Endothelial cell of umbilical vein (primary cell): ENCODE results near the gene SLC4A5. TPM values are rescaled to one million over a fixed set of nuclear protein-coding genes. Genes with fewer than 3 reads are reported as not detected.

ENCODE experiments used
- BruUV-seq: library from RNA; stranded (reverse); fragments of 400-500 nt; replicated peaks from 2 replicates; lab custom pipeline; 2021; lab: Mats Ljungman, UMichigan
- CTCF ChIA-PET: fragments of 300-600, 350-600 bp; sonication (Branson Sonifier 250); formaldehyde crosslinking; loops from one replicate; lab custom pipeline; 2021; ENCODE audit warnings: antibody characterized with exemption, inconsistent platforms; lab: Charles Lee
- POLR2A ChIA-PET: fragments of 300-600, 350-600 bp; sonication (Branson Sonifier 250); formaldehyde crosslinking; loops from one replicate; lab custom pipeline; 2021; ENCODE audit warnings: antibody characterized with exemption, inconsistent platforms; lab: Charles Lee
- DNase-seq: peaks from one replicate; pipeline ENCODE4 v3.0.0-alpha.2; 2011; ENCODE audit warnings: low read depth, low spot score
- FAIRE-seq: peaks from 2 replicates; lab custom pipeline; 2011; peaks lifted over from hg19 to GRCh38; lab: Jason Lieb, UNC
- H2AFZ ChIP-seq: 2 replicates; pipeline ENCODE4 v1.6.0; 2012; ENCODE audit warnings: low read depth, low read length, control low read depth, inconsistent platforms
- H3K27ac ChIP-seq: 2 replicates; pipeline ENCODE4 v1.5.1; 2011; ENCODE audit warnings: low read depth, mild to moderate bottlenecking, control low read depth, low read length, moderate library complexity; ENCODE audit not compliant: insufficient read depth
- H3K27me3 ChIP-seq, 2 experiments: 2 replicates each; pipeline versions ENCODE4 v1.6.0 to v1.6.1; 2011; ENCODE audit warnings: low read length in 2 of 2, mixed read lengths in 1 of 2; ENCODE audit not compliant: control insufficient read depth in 2 of 2, insufficient read depth in 2 of 2
- H3K36me3 ChIP-seq, 2 experiments: 2 replicates in 1 of 2; 3 replicates in 1 of 2; pipeline ENCODE4 v1.5.1; 2011; ENCODE audit warnings: low read length in 2 of 2, mild to moderate bottlenecking in 1 of 2, moderate library complexity in 1 of 2; ENCODE audit not compliant: control insufficient read depth in 2 of 2, insufficient read depth in 2 of 2; ENCODE audit errors: extremely low read depth in 1 of 2
- H3K4me1 ChIP-seq: 3 replicates; pipeline ENCODE4 v1.5.1; 2011; ENCODE audit warnings: mild to moderate bottlenecking, low read length; ENCODE audit not compliant: control insufficient read depth, insufficient read depth; ENCODE audit errors: extremely low read depth
- H3K4me2 ChIP-seq: 2 replicates; pipeline ENCODE4 v1.6.1; 2011; ENCODE audit warnings: low read length, control low read depth, mixed read lengths; ENCODE audit not compliant: insufficient read depth
- H3K4me3 ChIP-seq, 3 experiments: fragments of 200-600 bp in 1 of 3; sonication (generic), shearing (Covaris generic) in 1 of 3; replicated peaks in 1 of 3; 2 replicates each; pipeline ENCODE4 v1.5.1; 2011 to 2016; ENCODE audit warnings: control low read depth in 3 of 3, low read length in 3 of 3, mild to moderate bottlenecking in 2 of 3, inconsistent platforms in 1 of 3, low read depth in 1 of 3, moderate library complexity in 1 of 3; ENCODE audit not compliant: insufficient read depth in 1 of 3
- H3K79me2 ChIP-seq: 2 replicates; pipeline ENCODE4 v1.6.0; 2012; ENCODE audit warnings: low read length, inconsistent platforms; ENCODE audit not compliant: control insufficient read depth, insufficient read depth
- H3K9ac ChIP-seq: replicated peaks from 2 replicates; pipeline ENCODE3; 2011; ENCODE audit warnings: low read length, control low read depth; ENCODE audit not compliant: insufficient read depth; ENCODE audit errors: extremely low read depth
- H3K9me1 ChIP-seq: replicated peaks from 3 replicates; pipeline ENCODE4 v1.6.0; 2011; ENCODE audit warnings: mild to moderate bottlenecking, low read length; ENCODE audit not compliant: control insufficient read depth, insufficient read depth; ENCODE audit errors: extremely low read depth
- H3K9me3 ChIP-seq: replicated peaks from 2 replicates; pipeline ENCODE4 v1.5.1; 2012; ENCODE audit warnings: low read length, inconsistent platforms; ENCODE audit not compliant: control insufficient read depth, insufficient read depth
- H4K20me1 ChIP-seq: replicated peaks from 2 replicates; pipeline ENCODE3; 2011; ENCODE audit warnings: mild to moderate bottlenecking, low read length; ENCODE audit not compliant: control insufficient read depth, insufficient read depth; ENCODE audit errors: extremely low read depth
- EZH2 ChIP-seq: IDR thresholded peaks from 2 replicates; pipeline ENCODE4 v1.6.1; 2012; ENCODE audit warnings: borderline replicate concordance, low read depth, mild to moderate bottlenecking, moderate library complexity, low read length, inconsistent platforms; ENCODE audit not compliant: severe bottlenecking
- FOS ChIP-seq: IDR thresholded peaks from 2 replicates; pipeline ENCODE4 v1.6.1; 2011; ENCODE audit warnings: mild to moderate bottlenecking, low read length, moderate library complexity, borderline replicate concordance; ENCODE audit not compliant: insufficient read depth
- GATA2 ChIP-seq: IDR thresholded peaks from 2 replicates; pipeline ENCODE4 v1.7.0; 2011; ENCODE audit warnings: low read depth, mild to moderate bottlenecking, moderate library complexity, mixed read lengths, low read length; ENCODE audit not compliant: insufficient read length, insufficient read depth
- JUN ChIP-seq: IDR thresholded peaks from 2 replicates; pipeline ENCODE4 v1.6.1; 2011; ENCODE audit warnings: borderline replicate concordance, low read depth; ENCODE audit not compliant: insufficient read length, insufficient read depth
- MYC ChIP-seq: IDR thresholded peaks from one replicate; pipeline ENCODE4 v1.6.1; 2011; ENCODE audit warnings: mild to moderate bottlenecking, low read depth, low read length
- POLR2A ChIP-seq: IDR thresholded peaks from 2 replicates; pipeline ENCODE4 v1.6.1; 2012; ENCODE audit warnings: low read depth, mild to moderate bottlenecking, control low read depth, low read length
- POLR2AphosphoS5 ChIP-seq: IDR thresholded peaks from 2 replicates; pipeline ENCODE4 v1.6.1; 2012; ENCODE audit warnings: low read depth, mild to moderate bottlenecking, control low read depth, low read length, moderate library complexity; ENCODE audit not compliant: insufficient read depth
- dilution Hi-C: fragments of 300-500 bp; cut with MboI; formaldehyde crosslinking; loops from one replicate; pipeline ENCODE4 v1.15.0; 2019; ENCODE audit warnings: low sequenced_read_pairs; ENCODE audit not compliant: extremely low pct_ligation_motif_present
- intact Hi-C: fragments of 100-400 bp; cut with micrococcal nuclease; formaldehyde crosslinking; loops from one replicate; pipeline ENCODE4 v1.10.0; 2022
- polyA plus RNA-seq, 4 experiments: library from polyadenylated mRNA; depleted of rRNA in 3 of 4; stranded (reverse) in 3 of 4; unstranded in 1 of 4; fragments of >200 nt; gene quantifications; 2 replicates each; pipeline versions ENCODE4 v1.2.1 to v1.2.3, GENCODE V29; 2011 to 2012; ENCODE audit warnings: missing spikeins in 1 of 4
- total RNA-seq: library from RNA; stranded (reverse); gene quantifications from 2 replicates; pipeline ENCODE4 v1.2.3, GENCODE V29; 2021
- TF ChIP-seq, protein P1 (sequence below), 2 donors: IDR thresholded peaks; 1 replicate in 1 of 2; 2 replicates in 1 of 2; pipeline ENCODE4 v1.5.1; 2011; ENCODE audit warnings: low read length in 2 of 2, mild to moderate bottlenecking in 2 of 2, moderate library complexity in 2 of 2, control low read depth in 1 of 2, inconsistent platforms in 1 of 2, low read depth in 1 of 2; ENCODE audit not compliant: insufficient read depth in 1 of 2; ENCODE audit errors: extremely low read depth in 1 of 2
- TF ChIP-seq, protein P2 (sequence below): IDR thresholded peaks from 2 replicates; pipeline ENCODE4 v1.6.1; 2011; ENCODE audit not compliant: insufficient read depth, insufficient read length

Gene SLC4A5
- total and polyA plus RNA-seq, 2 donors (not counting 3 experiments of a cell fraction or from before 2014, with no cell fraction given): 0.12 to 0.97 TPM

DNA sequence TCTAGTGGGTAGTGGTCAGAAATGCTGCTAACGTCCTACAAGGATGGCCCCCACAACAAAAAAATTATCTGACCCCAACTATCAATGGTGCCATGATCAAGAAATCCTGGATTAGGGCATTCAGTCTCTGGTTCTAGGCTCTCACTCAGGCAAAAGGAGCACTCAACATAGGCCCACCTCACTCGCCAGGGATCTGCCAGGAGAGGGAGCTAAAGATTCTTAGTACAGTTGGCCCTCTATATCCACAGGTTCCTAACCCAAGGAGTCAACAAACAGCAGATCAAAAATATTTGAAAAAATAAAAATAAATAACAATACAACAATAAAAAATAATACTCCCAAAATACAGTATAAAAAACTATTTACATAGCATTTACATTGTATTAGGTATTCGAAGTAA, 10.0 kb downstream of the SLC4A5 start:
- H3K27me3 ChIP-seq: peaks cover 0 to 3% of the 10 kb centered on the region in 2 experiments
- ChIA-PET POLR2A (no interaction called here), CTCF (interaction anchor here (0.7 to 5.4 kb wide), 16 partner anchors 10 to 653 kb away, joined by 3 to 110 read pairs (median 5); partner anchors contain the start of gene SLC4A5)
- H4K20me1 ChIP-seq: no peaks in the 10 kb centered on the region
- H3K4me3 ChIP-seq: no peak overlapping the region
- no TSS peak for BruUV-seq
- peak; percentile 51 for DNase-seq
- no peaks in the 10 kb centered on the region for H3K79me2 ChIP-seq
- TF ChIP-seq, protein P1, sequence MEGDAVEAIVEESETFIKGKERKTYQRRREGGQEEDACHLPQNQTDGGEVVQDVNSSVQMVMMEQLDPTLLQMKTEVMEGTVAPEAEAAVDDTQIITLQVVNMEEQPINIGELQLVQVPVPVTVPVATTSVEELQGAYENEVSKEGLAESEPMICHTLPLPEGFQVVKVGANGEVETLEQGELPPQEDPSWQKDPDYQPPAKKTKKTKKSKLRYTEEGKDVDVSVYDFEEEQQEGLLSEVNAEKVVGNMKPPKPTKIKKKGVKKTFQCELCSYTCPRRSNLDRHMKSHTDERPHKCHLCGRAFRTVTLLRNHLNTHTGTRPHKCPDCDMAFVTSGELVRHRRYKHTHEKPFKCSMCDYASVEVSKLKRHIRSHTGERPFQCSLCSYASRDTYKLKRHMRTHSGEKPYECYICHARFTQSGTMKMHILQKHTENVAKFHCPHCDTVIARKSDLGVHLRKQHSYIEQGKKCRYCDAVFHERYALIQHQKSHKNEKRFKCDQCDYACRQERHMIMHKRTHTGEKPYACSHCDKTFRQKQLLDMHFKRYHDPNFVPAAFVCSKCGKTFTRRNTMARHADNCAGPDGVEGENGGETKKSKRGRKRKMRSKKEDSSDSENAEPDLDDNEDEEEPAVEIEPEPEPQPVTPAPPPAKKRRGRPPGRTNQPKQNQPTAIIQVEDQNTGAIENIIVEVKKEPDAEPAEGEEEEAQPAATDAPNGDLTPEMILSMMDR (IDR thresholded peaks at IDR 0.05; ENCODE audit: extremely low read depth in 1 of 2, insufficient read depth in 1 of 2, low read depth in 1 of 2, low read length in 2 of 2): peak; percentile 36 to 49
- TF ChIP-seq GATA2: no peak
- FAIRE-seq: no peak
- intact Hi-C loops: loop anchor here (5.0 kb wide), 1 partner anchor 199 kb away; no protein-coding TSS in a partner anchor
- no peak overlapping the region for H3K4me2 ChIP-seq
- H3K9me3 ChIP-seq: no peaks in the 10 kb centered on the region
- dilution Hi-C loops: no loop called here
- H2AFZ ChIP-seq: no peak overlapping the region
- no peaks in the 10 kb centered on the region for H3K4me1 ChIP-seq
- no peak overlapping the region for H3K9ac ChIP-seq
- H3K36me3 ChIP-seq: no peaks in the 10 kb centered on the region
- no peak overlapping the region for H3K27ac ChIP-seq
- no peaks in the 10 kb centered on the region for H3K9me1 ChIP-seq

DNA sequence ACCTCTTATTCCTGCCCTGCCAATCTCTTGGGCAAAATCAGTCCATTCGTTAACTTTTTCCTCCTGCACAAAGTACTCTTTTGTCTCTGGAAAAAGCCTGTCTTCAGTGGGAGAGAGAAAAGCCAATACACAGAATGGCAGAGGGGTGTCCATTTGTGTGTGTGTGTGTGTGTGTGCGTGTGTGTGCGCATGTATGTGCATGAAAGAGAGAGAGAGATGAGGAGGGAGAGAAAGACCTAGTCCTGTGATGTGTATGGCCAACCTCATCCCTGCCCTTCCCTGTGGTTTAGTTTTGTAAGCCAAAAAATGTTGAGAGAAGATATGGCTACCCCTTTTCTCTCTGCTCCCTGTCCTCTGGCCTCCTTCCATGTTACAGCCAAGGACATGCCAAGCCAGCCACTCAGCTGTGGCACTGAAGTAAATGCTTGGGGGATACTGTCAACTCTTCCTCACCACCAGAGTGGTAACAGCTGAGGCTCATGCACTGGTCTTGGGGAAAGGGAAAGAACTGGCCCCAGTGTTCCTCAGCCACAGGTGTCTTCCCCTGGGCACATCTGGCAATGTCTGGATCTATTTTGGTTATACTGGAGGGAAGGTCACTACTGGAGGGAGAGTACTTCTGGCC, 10.6 kb downstream of the SLC4A5 start:
- intact Hi-C loops: loop anchor here (5.0 kb wide), 1 partner anchor 200 kb away; no protein-coding TSS in a partner anchor
- no peaks in the 10 kb centered on the region for H3K9me3 ChIP-seq
- no peaks in the 10 kb centered on the region for H3K4me1 ChIP-seq
- no peak overlapping the region for H3K27ac ChIP-seq
- H3K79me2 ChIP-seq: no peaks in the 10 kb centered on the region
- no peak overlapping the region for H3K4me3 ChIP-seq
- TF ChIP-seq JUN (no peak), FOS (no peak), GATA2 (no peak), EZH2 (no peak), POLR2A (no peak), MYC (no peak), POLR2AphosphoS5 (no peak)
- TF ChIP-seq, protein P2, sequence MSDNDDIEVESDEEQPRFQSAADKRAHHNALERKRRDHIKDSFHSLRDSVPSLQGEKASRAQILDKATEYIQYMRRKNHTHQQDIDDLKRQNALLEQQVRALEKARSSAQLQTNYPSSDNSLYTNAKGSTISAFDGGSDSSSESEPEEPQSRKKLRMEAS: no peak
- TF ChIP-seq, protein P1 (IDR thresholded peaks at IDR 0.05; ENCODE audit: extremely low read depth in 1 of 2, insufficient read depth in 1 of 2, low read depth in 1 of 2, low read length in 2 of 2): no peak
- H3K9me1 ChIP-seq: no peaks in the 10 kb centered on the region
- DNase-seq (no peak), FAIRE-seq (no peak)
- H4K20me1 ChIP-seq: no peaks in the 10 kb centered on the region
- H3K9ac ChIP-seq: no peak overlapping the region
- no peak overlapping the region for H3K4me2 ChIP-seq
- H2AFZ ChIP-seq: no peak overlapping the region
- dilution Hi-C loops: no loop called here
- no TSS peak for BruUV-seq
- ChIA-PET POLR2A (no interaction called here), CTCF (interaction anchor here (0.7 to 5.4 kb wide), 16 partner anchors 9 to 652 kb away, joined by 3 to 110 read pairs (median 5); partner anchors contain the start of gene SLC4A5)
- H3K36me3 ChIP-seq: no peaks in the 10 kb centered on the region
- H3K27me3 ChIP-seq: peaks cover 0 to 5% of the 10 kb centered on the region in 2 experiments
